H1 (cell line): Measurements from ENCODE around the gene ATP11A.

Source experiments
- CTCF ChIP-seq, 3 experiments: IDR thresholded peaks; 1 replicate in 2 of 3; 2 replicates in 1 of 3; pipeline versions ENCODE4 v1.5.1 to v1.6.1; 2011; ENCODE audit warnings: low read length in 3 of 3, mild to moderate bottlenecking in 3 of 3, inconsistent platforms in 2 of 3, low read depth in 1 of 3, moderate library complexity in 1 of 3; ENCODE audit not compliant: insufficient read depth in 1 of 3; ENCODE audit errors: control extremely low read depth in 1 of 3
- EP300 ChIP-seq, 2 experiments: IDR thresholded peaks; 1 replicate in 1 of 2; 2 replicates in 1 of 2; pipeline ENCODE4 v1.6.1; 2011 to 2012; ENCODE audit warnings: low read depth in 2 of 2, low read length in 2 of 2, mild to moderate bottlenecking in 2 of 2, borderline replicate concordance in 1 of 2, inconsistent platforms in 1 of 2, moderate library complexity in 1 of 2
- EZH2 ChIP-seq: fragments of 200-600 bp; sonication (generic); IDR thresholded peaks from 2 replicates; pipeline ENCODE4 v1.7.1; 2012; ENCODE audit warnings: low read depth, mild to moderate bottlenecking, moderate library complexity, low read length, inconsistent platforms; ENCODE audit not compliant: severe bottlenecking
- GABPA ChIP-seq: IDR thresholded peaks from 2 replicates; pipeline ENCODE4 v1.6.1; 2011; ENCODE audit warnings: mild to moderate bottlenecking, low read length, moderate library complexity, borderline replicate concordance; ENCODE audit not compliant: insufficient read depth
- JUN ChIP-seq: IDR thresholded peaks from 2 replicates; pipeline ENCODE4 v1.6.1; 2011; ENCODE audit warnings: low read depth, mild to moderate bottlenecking, improper control_type of control experiment, low read length
- MAFK ChIP-seq: IDR thresholded peaks from 2 replicates; pipeline ENCODE4 v1.6.1; 2012; ENCODE audit warnings: low read depth, mild to moderate bottlenecking, improper control_type of control experiment, low read length
- POLR2AphosphoS5 ChIP-seq: IDR thresholded peaks from 2 replicates; pipeline ENCODE4 v1.6.1; 2011; ENCODE audit warnings: low read depth, low read length
- TCF12 ChIP-seq: IDR thresholded peaks from 2 replicates; pipeline ENCODE4 v1.6.1; 2011; ENCODE audit warnings: low read depth, mild to moderate bottlenecking, low read length

- TF ChIP-seq GABPA = no peak
- TF ChIP-seq EP300 (IDR thresholded peaks at IDR 0.05; ENCODE audit: borderline replicate concordance in 1 of 2, low read depth in 2 of 2, low read length in 2 of 2) = no peak
- no peak for TF ChIP-seq JUN
- no peak for TF ChIP-seq TCF12
- no peak for TF ChIP-seq CTCF (IDR thresholded peaks at IDR 0.05; ENCODE audit: control extremely low read depth in 1 of 3, insufficient read depth in 1 of 3, low read depth in 1 of 3, low read length in 3 of 3)
- TF ChIP-seq EZH2 = no peak
- TF ChIP-seq MAFK = no peak
- TF ChIP-seq POLR2AphosphoS5 = no peak
Observed at GRCh38 chr13:112716841-112717520, 27.1 kb downstream of the ATP11A start.
